HL-60 (cell line): ENCODE data around the gene AK8.

Source experiments
- POLR2AphosphoS5 ChIP-seq: IDR thresholded peaks from 2 replicates; pipeline ENCODE4 v1.6.1; 2012; ENCODE audit warnings: low read depth
- TF ChIP-seq, protein P1 (sequence below): IDR thresholded peaks from one replicate; pipeline ENCODE4 v1.5.1; 2011; ENCODE audit warnings: low read length, control low read depth, inconsistent platforms; ENCODE audit not compliant: insufficient read depth

DNA sequence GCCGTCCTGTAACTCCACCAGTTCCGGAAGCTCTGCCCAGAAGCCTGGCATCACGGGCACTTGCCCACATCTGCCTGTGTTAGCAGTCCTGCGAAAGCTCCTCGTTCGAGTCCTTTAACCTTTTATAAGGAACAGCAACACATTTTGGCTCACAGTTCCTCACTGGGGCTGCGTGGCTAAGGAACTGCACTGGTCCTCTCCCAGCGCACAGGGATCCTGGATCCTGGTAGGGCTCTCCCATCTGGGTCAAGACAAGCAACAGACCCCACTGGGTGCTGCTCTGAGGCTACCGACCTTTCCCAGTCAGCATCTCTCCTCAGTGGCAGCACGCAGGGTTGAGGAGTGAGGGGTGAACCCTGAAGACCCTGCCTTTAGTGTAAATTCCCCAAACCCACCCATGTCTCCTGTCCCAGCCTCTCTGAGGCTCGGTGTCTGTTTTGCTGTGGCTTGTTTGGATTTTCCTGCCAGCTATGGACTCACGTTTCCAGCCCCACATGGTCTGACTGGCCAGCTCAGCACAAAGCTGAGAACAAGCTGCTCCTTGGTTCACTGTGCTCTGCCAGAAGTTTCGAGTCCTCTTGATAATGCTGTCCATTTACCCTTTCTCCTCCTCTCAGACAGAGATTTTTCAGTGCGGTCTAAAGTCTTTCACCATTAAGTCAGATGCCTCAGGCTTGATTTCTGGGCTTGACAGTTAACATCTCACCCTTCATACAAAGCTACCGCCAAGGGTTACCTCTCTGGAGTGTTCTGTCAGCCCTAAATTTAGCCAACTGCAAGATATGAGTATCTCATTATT, 80.0 kb downstream of the AK8 start:
- TF ChIP-seq, protein P1, sequence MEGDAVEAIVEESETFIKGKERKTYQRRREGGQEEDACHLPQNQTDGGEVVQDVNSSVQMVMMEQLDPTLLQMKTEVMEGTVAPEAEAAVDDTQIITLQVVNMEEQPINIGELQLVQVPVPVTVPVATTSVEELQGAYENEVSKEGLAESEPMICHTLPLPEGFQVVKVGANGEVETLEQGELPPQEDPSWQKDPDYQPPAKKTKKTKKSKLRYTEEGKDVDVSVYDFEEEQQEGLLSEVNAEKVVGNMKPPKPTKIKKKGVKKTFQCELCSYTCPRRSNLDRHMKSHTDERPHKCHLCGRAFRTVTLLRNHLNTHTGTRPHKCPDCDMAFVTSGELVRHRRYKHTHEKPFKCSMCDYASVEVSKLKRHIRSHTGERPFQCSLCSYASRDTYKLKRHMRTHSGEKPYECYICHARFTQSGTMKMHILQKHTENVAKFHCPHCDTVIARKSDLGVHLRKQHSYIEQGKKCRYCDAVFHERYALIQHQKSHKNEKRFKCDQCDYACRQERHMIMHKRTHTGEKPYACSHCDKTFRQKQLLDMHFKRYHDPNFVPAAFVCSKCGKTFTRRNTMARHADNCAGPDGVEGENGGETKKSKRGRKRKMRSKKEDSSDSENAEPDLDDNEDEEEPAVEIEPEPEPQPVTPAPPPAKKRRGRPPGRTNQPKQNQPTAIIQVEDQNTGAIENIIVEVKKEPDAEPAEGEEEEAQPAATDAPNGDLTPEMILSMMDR, result no peak
- TF ChIP-seq POLR2AphosphoS5, result no peak
